ENCODE measurements around the gene RPS6KA2.

GRCh38 chr6:166411721-166412151, 215.3 kb downstream of the RPS6KA2 start:
- TF ChIP-seq, protein P1, sequence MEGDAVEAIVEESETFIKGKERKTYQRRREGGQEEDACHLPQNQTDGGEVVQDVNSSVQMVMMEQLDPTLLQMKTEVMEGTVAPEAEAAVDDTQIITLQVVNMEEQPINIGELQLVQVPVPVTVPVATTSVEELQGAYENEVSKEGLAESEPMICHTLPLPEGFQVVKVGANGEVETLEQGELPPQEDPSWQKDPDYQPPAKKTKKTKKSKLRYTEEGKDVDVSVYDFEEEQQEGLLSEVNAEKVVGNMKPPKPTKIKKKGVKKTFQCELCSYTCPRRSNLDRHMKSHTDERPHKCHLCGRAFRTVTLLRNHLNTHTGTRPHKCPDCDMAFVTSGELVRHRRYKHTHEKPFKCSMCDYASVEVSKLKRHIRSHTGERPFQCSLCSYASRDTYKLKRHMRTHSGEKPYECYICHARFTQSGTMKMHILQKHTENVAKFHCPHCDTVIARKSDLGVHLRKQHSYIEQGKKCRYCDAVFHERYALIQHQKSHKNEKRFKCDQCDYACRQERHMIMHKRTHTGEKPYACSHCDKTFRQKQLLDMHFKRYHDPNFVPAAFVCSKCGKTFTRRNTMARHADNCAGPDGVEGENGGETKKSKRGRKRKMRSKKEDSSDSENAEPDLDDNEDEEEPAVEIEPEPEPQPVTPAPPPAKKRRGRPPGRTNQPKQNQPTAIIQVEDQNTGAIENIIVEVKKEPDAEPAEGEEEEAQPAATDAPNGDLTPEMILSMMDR (IDR thresholded peaks at IDR 0.05; ENCODE audit: borderline replicate concordance, extremely low read depth, low read length, poor library complexity, severe bottlenecking): no peak
- no peak for TF ChIP-seq EZH2 (IDR thresholded peaks at IDR 0.05; ENCODE audit: borderline replicate concordance, low read depth, low read length, severe bottlenecking)
